ENCODE measurements around the gene HADHB.

- TF ChIP-seq CTCF (IDR thresholded peaks at IDR 0.05; ENCODE audit: insufficient read depth, low read length) (no peak), POLR2AphosphoS5 (IDR thresholded peaks at IDR 0.05; ENCODE audit: low read depth) (no peak), GABPA (IDR thresholded peaks at IDR 0.05; ENCODE audit: low read depth) (no peak), REST (IDR thresholded peaks at IDR 0.05; ENCODE audit: insufficient replicate concordance, low read depth) (no peak), SPI1 (IDR thresholded peaks at IDR 0.05; ENCODE audit: borderline replicate concordance, low read depth) (no peak)
These were observed 6.3 kb upstream of the HADHB start for GRCh38 chr2:26238311-26238958.
